HepG2 (cell line): Measurements from ENCODE around the gene HSPB6. TPM values are rescaled to one million over a fixed set of nuclear protein-coding genes. Genes with fewer than 3 reads are reported as not detected.

Experiments
- ATAC-seq: fragments of 200-7000 bp; cut with Tn5 transposase; 3 replicates; pipeline ENCODE4 v1.9.1; 2020; ENCODE audit warnings: mild to moderate bottlenecking, moderate library complexity
- BruUV-seq: library from RNA; stranded (reverse); fragments of 400-500 nt; replicated peaks from 2 replicates; lab custom pipeline; 2021; lab: Mats Ljungman, UMichigan
- CTCF ChIA-PET: fragments of 300-600 bp; formaldehyde crosslinking; extraction: SDS; loops from one replicate; lab custom pipeline; 2021; ENCODE audit warnings: low total read pairs, inconsistent platforms, low intra/inter-chr PET ratio; lab: Yijun Ruan, JAX
- POLR2A ChIA-PET: fragments of 350-600 bp; sonication (Branson Sonifier 250); formaldehyde crosslinking; loops from one replicate; lab custom pipeline; 2020; ENCODE audit warnings: antibody characterized with exemption, inconsistent platforms; lab: Yijun Ruan, JAX
- DNase-seq: peaks from one replicate; pipeline ENCODE4 v3.0.0-alpha.2; 2015; ENCODE audit warnings: low spot score
- FAIRE-seq: peaks from 3 replicates; lab custom pipeline; 2011; peaks lifted over from hg19 to GRCh38; lab: Jason Lieb, UNC
- H2AFZ ChIP-seq: one replicate; pipeline ENCODE4 v1.6.1; 2011; ENCODE audit warnings: low read length, inconsistent platforms
- H3K27ac ChIP-seq: fragments of 300-600 bp; 3 replicates; pipeline ENCODE4 v1.8.0; 2011; ENCODE audit warnings: mixed run types, mild to moderate bottlenecking, mixed read lengths, low read length, inconsistent platforms; ENCODE audit not compliant: insufficient read depth; ENCODE audit errors: extremely low read length
- H3K27me3 ChIP-seq, 2 experiments: fragments of 200-600 bp in 1 of 2; 2 replicates in 1 of 2; 3 replicates in 1 of 2; pipeline versions ENCODE4 v1.6.0 to v1.8.0; 2011; ENCODE audit warnings: low read length in 2 of 2, mild to moderate bottlenecking in 2 of 2, moderate library complexity in 2 of 2, inconsistent platforms in 1 of 2; ENCODE audit not compliant: insufficient read depth in 2 of 2, control insufficient read depth in 1 of 2
- H3K36me3 ChIP-seq, 2 experiments: fragments of 200-600 bp in 1 of 2; replicated peaks in 1 of 2; 2 replicates in 1 of 2; 3 replicates in 1 of 2; pipeline versions ENCODE4 v1.5.1 to v1.8.0; 2011; ENCODE audit warnings: low read length in 2 of 2, inconsistent platforms in 1 of 2; ENCODE audit not compliant: insufficient read depth in 2 of 2, control insufficient read depth in 1 of 2
- H3K4me1 ChIP-seq: 2 replicates; pipeline ENCODE4 v1.5.1; 2012; ENCODE audit warnings: low read length, inconsistent platforms; ENCODE audit not compliant: insufficient read depth
- H3K4me2 ChIP-seq: 2 replicates; pipeline ENCODE4 v1.6.0; 2011; ENCODE audit warnings: low read depth, low read length, inconsistent platforms
- H3K4me3 ChIP-seq, 3 experiments: fragments of 200-600 bp in 1 of 3; sonication (generic), shearing (Covaris generic) in 1 of 3; replicated peaks in 1 of 3; 2 replicates each; pipeline ENCODE4 v1.5.1; 2011 to 2016; ENCODE audit warnings: low read length in 3 of 3, inconsistent platforms in 2 of 3, low read depth in 2 of 3, mild to moderate bottlenecking in 2 of 3, control low read depth in 1 of 3, mixed read lengths in 1 of 3; ENCODE audit not compliant: insufficient read depth in 1 of 3
- H3K79me2 ChIP-seq: one replicate; pipeline ENCODE4 v1.6.1; 2011; ENCODE audit warnings: low read length, inconsistent platforms; ENCODE audit not compliant: insufficient read depth
- H3K9ac ChIP-seq: 2 replicates; pipeline ENCODE4 v1.6.0; 2011; ENCODE audit warnings: mild to moderate bottlenecking, low read depth, low read length, inconsistent platforms; ENCODE audit not compliant: insufficient read depth
- H3K9me3 ChIP-seq: 2 replicates; pipeline ENCODE4 v1.5.1; 2012; ENCODE audit warnings: mild to moderate bottlenecking, low read length
- H4K20me1 ChIP-seq: 2 replicates; pipeline ENCODE4 v1.6.0; 2011; ENCODE audit warnings: inconsistent platforms, mild to moderate bottlenecking, low read length, moderate library complexity; ENCODE audit not compliant: insufficient read depth
- ELF4 ChIP-seq: sonication (generic); formaldehyde crosslinking; IDR thresholded peaks from 2 replicates; pipeline ENCODE4 v1.5.0; 2020; ENCODE audit warnings: missing genetic modification reagents, mild to moderate bottlenecking, moderate library complexity, borderline replicate concordance
- HNRNPLL ChIP-seq: fragments of 200-400 bp; formaldehyde crosslinking; IDR thresholded peaks from 2 replicates; pipeline ENCODE4 v1.6.1; 2017; ENCODE audit warnings: mild to moderate bottlenecking, low read depth, low read length; ENCODE audit not compliant: poor library complexity, severe bottlenecking
- NFIC ChIP-seq: IDR thresholded peaks from 2 replicates; pipeline ENCODE4 v1.6.1; 2012; ENCODE audit warnings: mild to moderate bottlenecking, low read length, inconsistent platforms
- ZNF180 ChIP-seq: sonication (generic); formaldehyde crosslinking; IDR thresholded peaks from 2 replicates; pipeline ENCODE4 v1.4.0; 2020; ENCODE audit warnings: low read depth, missing genetic modification reagents, borderline replicate concordance
- ZNF547 ChIP-seq: sonication (generic); formaldehyde crosslinking; IDR thresholded peaks from 2 replicates; pipeline ENCODE4 v1.5.1; 2020; ENCODE audit warnings: mild to moderate bottlenecking, missing genetic modification reagents
- ZSCAN30 ChIP-seq: sonication (generic); formaldehyde crosslinking; IDR thresholded peaks from 2 replicates; pipeline ENCODE4 v1.5.0; 2020; ENCODE audit warnings: mild to moderate bottlenecking, missing genetic modification reagents
- ZSCAN31 ChIP-seq: sonication (generic); formaldehyde crosslinking; IDR thresholded peaks from 2 replicates; pipeline ENCODE4 v1.5.0; 2020; ENCODE audit warnings: low read depth, mild to moderate bottlenecking, missing genetic modification reagents
- WGBS: methylation state at CpG from one replicate; pipeline ENCODE4 v1.1.6; 2017; ENCODE audit warnings: low lambda C conversion rate; 5-methylcytosine and 5-hydroxymethylcytosine counted together
- in situ Hi-C: cut with HindIII; loops from 2 replicates; pipeline ENCODE4 v1.10.0; 2017; ENCODE audit warnings: low pct_unique_long_range_greater_than_20kb; ENCODE audit not compliant: extremely low pct_ligation_motif_present
- intact Hi-C: fragments of 100-400 bp; cut with micrococcal nuclease; formaldehyde crosslinking; loops from one replicate; pipeline ENCODE4 v1.10.0; 2022; ENCODE audit not compliant: unreplicated experiment
- polyA plus RNA-seq, 8 experiments: library from polyadenylated mRNA; depleted of rRNA in 3 of 8; stranded (reverse) in 7 of 8; unstranded in 1 of 8; fragments of >200 nt; fragmentation: Illumina TruSeq in 4 of 8; extraction: Trizol in 4 of 8; gene quantifications; 2 replicates each; pipeline versions ENCODE4 v1.2.1 to v1.2.3, GENCODE V29; 2011 to 2016; ENCODE audit warnings: low read depth in 4 of 8, missing spikeins in 1 of 8, mixed read lengths in 1 of 8; ENCODE audit not compliant: insufficient read depth in 1 of 8
- total RNA-seq, 5 experiments: library from RNA; depleted of rRNA; stranded (reverse); fragments of >200 nt; fragmentation: Illumina TruSeq; extraction: Trizol; gene quantifications; 2 replicates each; pipeline ENCODE4 v1.2.3, GENCODE V29; 2016; ENCODE audit warnings: low read depth in 1 of 5
- TF ChIP-seq, protein P1 (sequence below): sonication (generic); formaldehyde crosslinking; IDR thresholded peaks from 2 replicates; pipeline ENCODE4 v1.5.0; 2020; ENCODE audit warnings: mild to moderate bottlenecking, missing genetic modification reagents, borderline replicate concordance

HSPB6 gene
- total and polyA plus RNA-seq, 2 of the 13 experiments (the other 11 are each of a cell fraction or from before 2014, with no cell fraction given): 0.18 TPM; not detected in 1

DNA sequence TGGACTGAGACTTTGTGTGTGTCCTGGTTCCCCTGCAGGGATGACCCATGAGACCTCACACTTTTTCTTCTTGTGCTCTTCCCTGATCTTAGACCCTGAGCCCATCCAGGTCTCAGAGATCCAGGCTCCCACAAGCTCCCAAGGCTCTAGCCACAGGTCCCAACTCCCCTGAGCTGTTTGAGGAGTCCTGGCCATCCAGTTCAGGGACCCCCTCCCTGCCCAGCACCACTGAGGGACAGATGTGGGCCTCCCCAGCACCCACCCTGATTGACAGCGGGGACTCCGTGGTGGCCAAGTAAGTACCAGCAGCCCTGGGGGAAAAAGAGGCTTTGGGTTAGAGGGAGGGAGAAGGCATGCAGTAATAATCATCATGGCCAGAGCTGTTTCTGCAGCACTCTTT lies 2.9 kb upstream of the HSPB6 start:
- POLR2A ChIA-PET: no interaction called here
- H3K36me3 ChIP-seq: peaks cover 2 to 20% of the 10 kb centered on the region in 2 experiments; a peak in 4 of 5 replicates
- in situ Hi-C loops (no loop called here), intact Hi-C loops (no loop called here)
- CTCF ChIA-PET: no interaction called here
- peaks cover 6% of the 10 kb centered on the region for H3K79me2 ChIP-seq
- H3K4me3 ChIP-seq: no peak overlapping the region
- DNase-seq (no peak), FAIRE-seq (no peak), ATAC-seq (no peak)
- H2AFZ ChIP-seq: no peak overlapping the region
- peaks cover 20% of the 10 kb centered on the region for H3K4me1 ChIP-seq
- no TSS peak for BruUV-seq
- H3K9ac ChIP-seq: peak overlapping the region; percentile 34; the same call in 1 of the 2 replicates
- H3K27me3 ChIP-seq: no peaks in the 10 kb centered on the region
- H3K27ac ChIP-seq: no peak overlapping the region
- H3K4me2 ChIP-seq: peak overlapping the region; percentile 69; the same call in 1 of the 2 replicates
- WGBS: 100% methylated on average over 2 of the region's 2 CpGs
- H3K9me3 ChIP-seq: no peaks in the 10 kb centered on the region
- no peaks in the 10 kb centered on the region for H4K20me1 ChIP-seq
- TF ChIP-seq ZNF547 (CRISPR knock-in tag) (no peak), NFIC (no peak), ZSCAN30 (CRISPR knock-in tag) (no peak), ZNF180 (no peak), ELF4 (CRISPR knock-in tag) (no peak), ZSCAN31 (CRISPR knock-in tag) (no peak), HNRNPLL (no peak)
- TF ChIP-seq, protein P1, sequence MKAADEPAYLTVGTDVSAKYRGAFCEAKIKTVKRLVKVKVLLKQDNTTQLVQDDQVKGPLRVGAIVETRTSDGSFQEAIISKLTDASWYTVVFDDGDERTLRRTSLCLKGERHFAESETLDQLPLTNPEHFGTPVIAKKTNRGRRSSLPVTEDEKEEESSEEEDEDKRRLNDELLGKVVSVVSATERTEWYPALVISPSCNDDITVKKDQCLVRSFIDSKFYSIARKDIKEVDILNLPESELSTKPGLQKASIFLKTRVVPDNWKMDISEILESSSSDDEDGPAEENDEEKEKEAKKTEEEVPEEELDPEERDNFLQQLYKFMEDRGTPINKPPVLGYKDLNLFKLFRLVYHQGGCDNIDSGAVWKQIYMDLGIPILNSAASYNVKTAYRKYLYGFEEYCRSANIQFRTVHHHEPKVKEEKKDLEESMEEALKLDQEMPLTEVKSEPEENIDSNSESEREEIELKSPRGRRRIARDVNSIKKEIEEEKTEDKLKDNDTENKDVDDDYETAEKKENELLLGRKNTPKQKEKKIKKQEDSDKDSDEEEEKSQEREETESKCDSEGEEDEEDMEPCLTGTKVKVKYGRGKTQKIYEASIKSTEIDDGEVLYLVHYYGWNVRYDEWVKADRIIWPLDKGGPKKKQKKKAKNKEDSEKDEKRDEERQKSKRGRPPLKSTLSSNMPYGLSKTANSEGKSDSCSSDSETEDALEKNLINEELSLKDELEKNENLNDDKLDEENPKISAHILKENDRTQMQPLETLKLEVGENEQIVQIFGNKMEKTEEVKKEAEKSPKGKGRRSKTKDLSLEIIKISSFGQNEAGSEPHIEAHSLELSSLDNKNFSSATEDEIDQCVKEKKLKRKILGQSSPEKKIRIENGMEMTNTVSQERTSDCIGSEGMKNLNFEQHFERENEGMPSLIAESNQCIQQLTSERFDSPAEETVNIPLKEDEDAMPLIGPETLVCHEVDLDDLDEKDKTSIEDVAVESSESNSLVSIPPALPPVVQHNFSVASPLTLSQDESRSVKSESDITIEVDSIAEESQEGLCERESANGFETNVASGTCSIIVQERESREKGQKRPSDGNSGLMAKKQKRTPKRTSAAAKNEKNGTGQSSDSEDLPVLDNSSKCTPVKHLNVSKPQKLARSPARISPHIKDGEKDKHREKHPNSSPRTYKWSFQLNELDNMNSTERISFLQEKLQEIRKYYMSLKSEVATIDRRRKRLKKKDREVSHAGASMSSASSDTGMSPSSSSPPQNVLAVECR (CRISPR knock-in tag): no peak
